HG02840 (cell line): Measurements from ENCODE around the gene TFF3.
"Not testable (repeated sequence)": the region's sequence is repeated elsewhere in the genome, so short reads cannot be mapped to it uniquely, and the experiment has no call there.

ENCODE experiments used
- ATAC-seq: cut with Tn5 transposase; IDR thresholded peaks from one replicate; pipeline ENCODE4 v1.9.1; 2021; ENCODE audit warnings: mild to moderate bottlenecking, moderate library complexity, moderate number of reproducible peaks; ENCODE audit not compliant: unreplicated experiment, low FRiP score

Gene TFF3

GRCh38 chr21:42307106-42307505 is 8.1 kb downstream of the TFF3 start:
- no peak for ATAC-seq

GRCh38 chr21:42306366-42307035 is 8.7 kb downstream of the TFF3 start:
- no peak for ATAC-seq

- no peak for ATAC-seq
Observed at GRCh38 chr21:42305707-42306147, 9.5 kb downstream of the TFF3 start.

- no peak for ATAC-seq
Observed at GRCh38 chr21:42304556-42305454, 10.4 kb downstream of the TFF3 start.

- no peak for ATAC-seq
Observed at GRCh38 chr21:42303443-42303842, 11.8 kb downstream of the TFF3 start.

- ATAC-seq: no peak
Observed at GRCh38 chr21:42302794-42303193, 12.4 kb downstream of the TFF3 start.

GRCh38 chr21:42302076-42302650 is 13.0 kb downstream of the TFF3 start:
- no peak for ATAC-seq

GRCh38 chr21:42301371-42302075 is 13.7 kb downstream of the TFF3 start:
- ATAC-seq: no peak

GRCh38 chr21:42300956-42301355 is 14.3 kb downstream of the TFF3 start:
- ATAC-seq: no peak

GRCh38 chr21:42300045-42300583 is 15.1 kb downstream of the TFF3 start:
- ATAC-seq: no peak

- no peak for ATAC-seq
Observed at GRCh38 chr21:42299324-42300044, 15.7 kb downstream of the TFF3 start.

- ATAC-seq: no peak
Observed at GRCh38 chr21:42298657-42299056, 16.6 kb downstream of the TFF3 start.

GRCh38 chr21:42298237-42298636 is 17.0 kb downstream of the TFF3 start:
- no peak for ATAC-seq

GRCh38 chr21:42297377-42297776 is 17.8 kb downstream of the TFF3 start:
- no peak for ATAC-seq

- no peak for ATAC-seq
Observed at GRCh38 chr21:42296501-42296900, 18.7 kb downstream of the TFF3 start.

GRCh38 chr21:42295845-42296244 is 19.4 kb downstream of the TFF3 start:
- no peak for ATAC-seq

- no peak for ATAC-seq
Observed at GRCh38 chr21:42294273-42294880, 20.8 kb downstream of the TFF3 start.

- ATAC-seq: no peak
Observed at GRCh38 chr21:42293649-42294272, 21.4 kb downstream of the TFF3 start.

- ATAC-seq: not testable (repeated sequence)
Observed at GRCh38 chr21:42292563-42293142, 22.6 kb downstream of the TFF3 start.
